Parathyroid adenoma (tissue), 2 donors: ENCODE measurements around the gene BCKDHB.
"Not testable (repeated sequence)": the region's sequence is repeated elsewhere in the genome, so short reads cannot be mapped to it uniquely, and the experiment has no call there.

Source experiments
- H2AFZ ChIP-seq: fragments of 300-600 bp; sonication (generic); one replicate; pipeline ENCODE4 v1.7.0; 2017; ENCODE audit warnings: antibody characterized with exemption, mild to moderate bottlenecking
- H3K27ac ChIP-seq: fragments of 300-600 bp; sonication (generic); one replicate; pipeline ENCODE4 v1.7.0; 2017
- H3K27me3 ChIP-seq: fragments of 300-600 bp; sonication (generic); one replicate; pipeline ENCODE4 v1.7.0; 2017; ENCODE audit warnings: low read length; ENCODE audit not compliant: control insufficient read depth, insufficient read depth
- H3K36me3 ChIP-seq: fragments of 300-600 bp; sonication (generic); one replicate; pipeline ENCODE4 v1.7.0; 2017; ENCODE audit warnings: low read length; ENCODE audit not compliant: control insufficient read depth, insufficient read depth
- H3K4me1 ChIP-seq: fragments of 300-600 bp; sonication (generic); one replicate; pipeline ENCODE4 v1.7.0; 2017; ENCODE audit warnings: control low read depth
- H3K4me2 ChIP-seq: fragments of 300-600 bp; sonication (generic); one replicate; pipeline ENCODE4 v1.7.0; 2017; ENCODE audit warnings: low read length
- H3K4me3 ChIP-seq: fragments of 300-600 bp; sonication (generic); one replicate; pipeline ENCODE4 v1.7.0; 2017; ENCODE audit warnings: low read depth, low read length
- H3K79me2 ChIP-seq: fragments of 300-600 bp; sonication (generic); one replicate; pipeline ENCODE4 v1.7.0; 2017; ENCODE audit warnings: control low read depth
- H3K9ac ChIP-seq: fragments of 300-600 bp; sonication (generic); one replicate; pipeline ENCODE4 v1.7.0; 2017; ENCODE audit warnings: mild to moderate bottlenecking
- H3K9me3 ChIP-seq: fragments of 300-600 bp; sonication (generic); one replicate; pipeline ENCODE4 v1.7.0; 2017; ENCODE audit warnings: low read length; ENCODE audit not compliant: control insufficient read depth
- TF ChIP-seq, protein P1 (sequence below): fragments of 300-600 bp; sonication (generic); IDR thresholded peaks from one replicate; pipeline ENCODE4 v1.7.0; 2017; ENCODE audit warnings: antibody characterized with exemption, mild to moderate bottlenecking
- donor health status: primary hyperparathyroidism.

The BCKDHB gene

DNA sequence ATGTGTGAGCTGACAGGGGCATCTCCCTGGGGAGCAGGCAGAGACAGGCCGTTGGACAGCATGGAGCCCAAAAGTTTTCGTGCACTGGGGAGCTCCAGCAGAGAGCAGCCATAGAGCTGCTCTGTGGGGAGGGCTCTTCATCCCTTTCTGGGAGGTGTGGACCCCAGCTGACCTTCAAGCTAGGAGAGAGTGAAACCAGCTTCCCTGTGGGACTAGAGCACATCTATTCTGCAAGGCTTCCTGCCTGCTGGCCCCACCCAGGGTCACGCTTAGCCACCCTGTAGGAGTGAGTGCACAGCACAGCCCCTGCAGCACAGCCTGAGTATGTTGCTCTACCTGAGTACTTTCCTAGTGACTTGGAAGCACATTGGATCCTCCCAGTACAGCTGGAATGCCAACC is 183.3 kb downstream of the BCKDHB start:
- Histone ChIP-seq H3K4me2 (no peak overlapping the region), H3K9me3 (no peaks in the 10 kb centered on the region), H3K4me3 (no peak overlapping the region), H3K9ac (no peak overlapping the region), H3K27me3 (no peaks in the 10 kb centered on the region), H3K36me3 (no peaks in the 10 kb centered on the region), H3K79me2 (no peaks in the 10 kb centered on the region), H3K4me1 (no peaks in the 10 kb centered on the region), H2AFZ (no peak overlapping the region), H3K27ac (no peak overlapping the region)
- TF ChIP-seq, protein P1, sequence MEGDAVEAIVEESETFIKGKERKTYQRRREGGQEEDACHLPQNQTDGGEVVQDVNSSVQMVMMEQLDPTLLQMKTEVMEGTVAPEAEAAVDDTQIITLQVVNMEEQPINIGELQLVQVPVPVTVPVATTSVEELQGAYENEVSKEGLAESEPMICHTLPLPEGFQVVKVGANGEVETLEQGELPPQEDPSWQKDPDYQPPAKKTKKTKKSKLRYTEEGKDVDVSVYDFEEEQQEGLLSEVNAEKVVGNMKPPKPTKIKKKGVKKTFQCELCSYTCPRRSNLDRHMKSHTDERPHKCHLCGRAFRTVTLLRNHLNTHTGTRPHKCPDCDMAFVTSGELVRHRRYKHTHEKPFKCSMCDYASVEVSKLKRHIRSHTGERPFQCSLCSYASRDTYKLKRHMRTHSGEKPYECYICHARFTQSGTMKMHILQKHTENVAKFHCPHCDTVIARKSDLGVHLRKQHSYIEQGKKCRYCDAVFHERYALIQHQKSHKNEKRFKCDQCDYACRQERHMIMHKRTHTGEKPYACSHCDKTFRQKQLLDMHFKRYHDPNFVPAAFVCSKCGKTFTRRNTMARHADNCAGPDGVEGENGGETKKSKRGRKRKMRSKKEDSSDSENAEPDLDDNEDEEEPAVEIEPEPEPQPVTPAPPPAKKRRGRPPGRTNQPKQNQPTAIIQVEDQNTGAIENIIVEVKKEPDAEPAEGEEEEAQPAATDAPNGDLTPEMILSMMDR, result no peak

- H3K4me3 ChIP-seq, H2AFZ ChIP-seq, H3K4me2 ChIP-seq, H3K9me3 ChIP-seq, H3K4me1 ChIP-seq, H3K27me3 ChIP-seq, H3K27ac ChIP-seq, H3K79me2 ChIP-seq, H3K9ac ChIP-seq, H3K36me3 ChIP-seq: not testable (repeated sequence)
Observed at GRCh38 chr6:80294531-80294930, 188.1 kb downstream of the BCKDHB start.

DNA sequence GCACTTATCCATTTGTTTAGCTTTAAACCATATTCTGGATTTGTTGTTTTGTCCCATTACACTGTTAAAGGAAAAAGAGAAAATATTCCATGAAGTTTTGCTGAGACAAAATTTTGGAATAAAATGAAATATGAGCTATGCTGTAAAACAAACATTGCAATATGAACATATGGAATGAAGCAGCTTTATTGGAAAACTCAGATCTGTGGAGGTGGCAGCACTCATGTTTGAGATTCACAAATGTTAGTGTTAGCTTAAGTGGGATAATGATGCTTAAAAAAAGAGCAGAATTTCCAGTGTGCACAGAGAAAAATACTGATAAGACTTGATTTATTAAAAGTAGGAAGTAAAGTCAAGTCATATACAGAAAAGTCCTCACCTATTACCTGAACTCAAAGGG is 196.2 kb downstream of the BCKDHB start:
- no peak overlapping the region for H3K9ac ChIP-seq
- H3K27ac ChIP-seq, result no peak overlapping the region
- no peaks in the 10 kb centered on the region for H3K27me3 ChIP-seq
- H3K9me3 ChIP-seq, result no peaks in the 10 kb centered on the region
- no peaks in the 10 kb centered on the region for H3K79me2 ChIP-seq
- TF ChIP-seq, protein P1, result no peak
- no peak overlapping the region for H2AFZ ChIP-seq
- H3K4me1 ChIP-seq, result no peaks in the 10 kb centered on the region
- no peaks in the 10 kb centered on the region for H3K36me3 ChIP-seq
- H3K4me2 ChIP-seq, result no peak overlapping the region
- no peak overlapping the region for H3K4me3 ChIP-seq

DNA sequence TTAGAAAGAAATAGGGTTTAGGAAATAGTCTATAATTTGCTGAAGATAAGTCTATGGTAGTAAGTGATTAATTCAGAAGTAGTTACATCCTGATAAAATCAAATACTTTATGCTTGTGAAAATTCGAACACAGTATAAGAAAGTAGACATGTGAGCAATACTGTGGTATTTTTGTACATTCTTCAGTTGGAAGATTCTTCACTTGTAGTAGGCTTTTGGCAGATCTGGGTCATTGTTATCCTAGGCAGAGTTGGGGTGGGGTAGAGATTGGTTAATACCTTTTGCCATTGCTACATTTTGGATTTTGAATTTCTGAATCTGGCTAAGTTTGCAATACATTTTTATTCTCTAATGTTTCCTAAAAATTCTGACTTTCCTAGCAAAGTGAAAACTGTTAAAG is 197.5 kb downstream of the BCKDHB start:
- no peak overlapping the region for H2AFZ ChIP-seq
- no peak overlapping the region for H3K27ac ChIP-seq
- no peaks in the 10 kb centered on the region for H3K79me2 ChIP-seq
- no peaks in the 10 kb centered on the region for H3K9me3 ChIP-seq
- TF ChIP-seq, protein P1, result no peak
- no peak overlapping the region for H3K4me2 ChIP-seq
- H3K36me3 ChIP-seq, result no peaks in the 10 kb centered on the region
- H3K9ac ChIP-seq, result no peak overlapping the region
- H3K27me3 ChIP-seq, result no peaks in the 10 kb centered on the region
- H3K4me3 ChIP-seq, result no peak overlapping the region
- no peaks in the 10 kb centered on the region for H3K4me1 ChIP-seq

DNA sequence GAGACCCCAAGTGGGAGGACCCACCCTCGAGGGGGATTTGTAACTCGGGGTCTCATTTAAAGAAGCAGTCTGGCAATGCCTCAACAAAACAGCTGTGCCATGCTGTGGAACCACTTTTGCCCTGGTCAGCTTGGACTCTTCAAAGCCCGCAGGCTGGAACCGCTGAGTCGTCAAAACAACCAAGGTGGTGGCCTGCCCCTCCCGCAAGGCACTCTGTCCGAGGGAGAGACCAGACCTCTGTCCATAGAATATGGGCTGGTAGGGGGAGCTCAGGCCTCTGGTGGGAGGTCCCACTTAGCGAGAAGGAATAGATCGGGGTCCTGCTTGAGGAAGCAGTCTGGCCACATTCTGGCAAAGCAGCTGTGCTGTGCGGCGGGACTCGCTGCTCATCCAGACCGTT is 208.1 kb downstream of the BCKDHB start:
- Histone ChIP-seq H3K79me2 (no peaks in the 10 kb centered on the region), H3K4me3 (no peak overlapping the region), H3K27ac (no peak overlapping the region), H3K4me2 (no peak overlapping the region), H2AFZ (no peak overlapping the region), H3K27me3 (no peaks in the 10 kb centered on the region), H3K9me3 (no peaks in the 10 kb centered on the region), H3K4me1 (no peaks in the 10 kb centered on the region), H3K9ac (no peak overlapping the region), H3K36me3 (no peaks in the 10 kb centered on the region)
- TF ChIP-seq, protein P1, result no peak
